SW480 (cell line): ENCODE results near the gene SLC43A2.

Experiments
- DNase-seq: peaks from one replicate; pipeline ENCODE4 v3.0.0-alpha.2; 2016; ENCODE audit warnings: low spot score

The SLC43A2 gene

DNA sequence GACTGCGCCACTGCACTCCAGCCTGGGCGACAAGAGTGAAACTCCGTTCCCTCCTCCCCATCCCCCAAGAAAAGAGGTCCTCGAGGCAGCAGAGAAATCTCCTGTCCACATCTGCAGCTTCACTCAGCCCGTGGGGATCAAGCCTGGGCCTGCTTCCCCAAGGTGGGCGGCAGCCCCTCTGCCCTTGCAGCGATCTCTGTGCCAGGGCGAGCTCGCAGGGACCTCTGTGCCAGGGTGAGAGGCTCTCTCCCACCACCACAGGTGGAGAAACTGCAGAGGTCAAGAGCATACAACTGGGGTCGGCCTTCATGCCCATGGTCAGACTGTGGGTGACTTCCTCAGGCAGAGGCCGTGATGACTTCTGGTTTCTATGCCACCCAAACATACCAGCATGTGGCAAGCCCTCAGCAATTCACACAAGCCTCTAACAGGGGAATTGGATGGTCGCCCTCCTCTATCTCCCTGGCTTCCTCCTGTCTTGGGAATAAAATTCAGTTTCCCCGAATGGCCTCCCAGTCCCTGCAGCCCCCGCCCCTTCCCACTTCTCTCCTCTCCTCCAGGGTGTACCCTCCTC lies 5.5 kb downstream of the SLC43A2 start:
- DNase-seq, result no peak

- no peak for DNase-seq
Measured at GRCh38 chr17:1621273-1621954, 7.2 kb downstream of the SLC43A2 start.

GRCh38 chr17:1620486-1620885 lies 8.1 kb downstream of the SLC43A2 start:
- DNase-seq, result no peak

DNA sequence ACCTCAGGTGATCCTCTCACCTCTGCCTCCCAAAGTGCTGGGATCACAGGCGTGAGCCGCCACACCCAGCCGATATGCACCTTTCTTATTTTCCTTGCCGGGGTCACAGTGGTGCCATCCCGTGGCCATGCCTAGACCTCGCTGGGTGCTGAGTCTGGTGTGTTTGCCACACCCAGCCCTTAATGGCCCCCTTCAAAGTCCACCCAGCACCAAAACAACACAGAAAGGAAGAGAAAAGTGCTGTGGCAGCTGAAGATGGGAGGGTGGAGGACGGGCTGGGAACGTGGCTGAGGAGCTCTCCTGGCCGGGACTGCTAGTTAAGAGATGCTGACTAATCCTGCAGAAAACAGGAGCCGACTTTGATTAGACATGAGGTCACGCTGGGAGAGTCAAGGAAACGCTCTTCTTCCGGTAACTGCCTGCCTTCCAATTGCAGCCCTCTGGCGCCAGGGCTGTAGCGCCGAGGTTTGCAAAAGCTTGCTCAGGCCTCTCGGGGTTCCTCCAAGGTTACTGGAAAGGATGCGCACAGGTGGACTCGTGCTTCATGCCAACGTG lies 10.9 kb downstream of the SLC43A2 start:
- DNase-seq, result no peak

DNA sequence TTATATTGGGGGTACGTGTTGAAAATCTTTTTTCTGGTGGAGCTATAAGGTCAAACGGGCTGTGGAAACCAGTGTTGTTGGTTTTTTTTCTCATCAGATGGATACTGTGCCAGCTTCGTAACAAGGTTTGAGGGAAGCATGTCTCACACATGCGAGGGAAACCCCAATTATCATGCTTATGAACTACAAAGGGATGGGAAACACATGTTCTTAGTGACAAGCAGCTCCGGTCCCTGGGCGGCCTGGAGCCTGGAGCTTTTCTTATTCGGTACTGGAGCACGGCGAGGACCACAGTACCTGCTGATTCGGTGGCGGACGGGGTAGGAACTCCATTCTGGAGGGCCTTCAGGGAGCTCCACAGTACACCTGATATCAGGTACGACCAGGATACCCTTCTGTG lies 12.5 kb downstream of the SLC43A2 start:
- no peak for DNase-seq

DNA sequence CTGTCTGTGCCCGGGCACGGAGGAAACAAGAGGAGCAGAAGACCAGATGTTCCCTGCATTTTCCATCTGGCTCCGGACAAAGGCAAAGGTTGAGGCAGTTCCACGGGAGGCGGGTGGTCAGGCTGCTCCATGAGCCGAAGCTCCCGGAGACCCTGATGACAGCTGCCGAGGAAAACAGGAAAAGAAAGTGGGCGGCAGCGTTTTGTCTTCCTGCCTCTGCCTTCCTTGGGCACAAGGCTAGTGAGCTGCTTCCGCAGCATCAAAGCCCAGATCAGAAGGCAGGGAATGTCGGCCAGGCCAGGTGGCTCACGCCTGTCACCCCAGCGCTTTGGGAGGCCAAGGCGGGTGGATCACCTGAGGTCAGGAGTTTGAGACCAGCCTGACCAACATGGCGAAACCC lies 16.2 kb downstream of the SLC43A2 start:
- DNase-seq, result no peak

- DNase-seq, result no peak
Measured at GRCh38 chr17:1611715-1612114, 16.9 kb downstream of the SLC43A2 start.

DNA sequence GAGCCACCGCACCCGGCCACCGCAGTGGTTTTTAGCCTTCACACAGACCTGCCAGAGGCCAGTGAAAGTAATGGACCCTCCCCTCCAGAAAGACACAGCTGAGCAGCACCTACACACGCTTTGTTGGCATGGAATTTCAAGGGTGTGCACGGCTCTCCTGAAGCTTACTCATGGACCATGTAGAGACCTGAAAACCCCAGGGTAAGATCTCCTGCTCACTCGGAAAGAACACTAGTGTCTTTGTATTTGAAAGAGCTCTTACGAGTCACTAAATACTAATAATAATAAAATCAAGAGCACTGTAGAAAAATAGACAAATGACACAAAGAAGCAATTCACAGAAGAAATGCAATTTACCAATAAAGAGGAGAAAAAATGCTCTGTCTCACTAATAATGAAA lies 20.0 kb downstream of the SLC43A2 start:
- DNase-seq, result no peak

DNA sequence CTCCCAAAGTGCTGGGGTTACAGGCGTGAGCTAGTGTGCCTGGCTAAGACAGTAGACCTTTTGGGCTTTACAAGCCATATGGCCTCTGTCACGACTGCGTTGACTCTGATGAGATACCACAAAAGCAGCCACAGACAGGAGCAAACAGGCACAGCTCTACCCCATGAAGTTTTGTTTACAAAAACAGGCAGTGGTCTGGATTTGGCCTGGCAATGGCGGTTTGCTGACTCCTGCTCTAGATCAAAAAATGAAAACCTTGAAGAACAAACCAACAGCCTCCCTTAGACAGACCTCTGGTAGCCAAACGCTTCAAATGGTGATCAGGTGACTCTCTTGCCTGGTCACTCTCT lies 20.7 kb downstream of the SLC43A2 start:
- no peak for DNase-seq

DNA sequence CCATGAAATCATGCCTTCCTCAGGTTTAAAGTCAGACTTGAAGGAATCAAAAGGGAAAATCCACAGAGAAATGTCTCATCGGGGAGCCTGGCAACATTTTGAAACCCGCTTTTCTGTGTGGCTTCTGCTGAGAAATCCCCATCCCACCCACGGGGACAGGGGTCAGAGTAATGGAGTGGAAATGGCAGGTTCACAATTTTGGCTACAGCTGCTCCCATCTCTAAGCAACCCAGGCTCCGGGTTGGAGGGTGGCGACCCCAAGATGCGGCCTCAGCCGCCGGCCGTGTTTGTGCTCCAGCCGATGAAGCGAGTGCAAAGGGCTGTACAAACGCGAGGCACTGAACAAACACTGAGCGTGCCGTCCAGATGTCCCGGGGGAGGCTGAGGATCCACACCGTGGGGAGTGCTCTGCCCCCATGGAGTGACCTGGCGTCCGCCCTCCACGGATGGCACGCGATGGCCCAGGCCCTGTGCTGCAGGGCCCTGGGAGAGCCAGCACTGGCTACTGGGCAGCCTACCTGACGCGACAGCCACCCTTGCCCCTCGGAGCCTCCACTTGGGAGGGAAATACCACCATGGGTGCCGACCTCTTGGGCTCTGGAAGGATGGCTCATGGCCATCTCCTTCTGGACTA lies 22.2 kb downstream of the SLC43A2 start:
- DNase-seq, result no peak

DNA sequence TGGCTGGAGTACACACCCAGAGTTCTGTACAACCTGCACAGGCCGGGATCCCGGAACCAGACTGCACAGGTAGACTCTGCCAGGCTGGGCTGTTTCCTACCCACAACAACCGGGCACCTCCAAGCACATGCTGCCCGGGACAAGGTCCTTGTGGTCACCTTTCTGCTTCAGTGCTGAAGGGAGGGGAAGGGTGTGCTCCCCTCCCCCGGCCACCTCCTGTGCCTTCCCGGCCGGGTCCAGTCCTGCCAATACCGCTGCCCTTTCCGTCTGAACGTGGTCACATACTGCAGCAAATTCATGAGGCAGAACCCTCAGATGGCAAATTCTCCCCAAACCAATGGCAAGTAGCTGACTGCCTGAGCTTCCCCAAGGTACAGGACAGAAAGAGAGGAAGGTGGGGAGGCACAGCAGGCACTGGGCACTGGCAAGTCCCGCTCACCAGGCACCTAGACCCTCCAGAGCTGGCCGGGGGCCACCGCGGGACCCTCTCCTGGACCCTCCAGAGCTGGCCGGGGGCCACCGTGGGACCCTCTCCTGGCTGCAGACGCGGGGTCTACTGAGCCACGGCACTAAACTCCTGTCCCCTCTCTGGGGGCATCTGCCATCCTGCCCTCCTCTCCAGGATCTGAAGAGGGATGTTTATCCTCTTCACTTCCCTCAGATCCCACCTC lies 22.8 kb downstream of the SLC43A2 start:
- no peak for DNase-seq

- no peak for DNase-seq
Measured at GRCh38 chr17:1604831-1605528, 23.7 kb downstream of the SLC43A2 start.

- DNase-seq, result no peak
Measured at GRCh38 chr17:1601571-1601970, 27.1 kb downstream of the SLC43A2 start.

DNA sequence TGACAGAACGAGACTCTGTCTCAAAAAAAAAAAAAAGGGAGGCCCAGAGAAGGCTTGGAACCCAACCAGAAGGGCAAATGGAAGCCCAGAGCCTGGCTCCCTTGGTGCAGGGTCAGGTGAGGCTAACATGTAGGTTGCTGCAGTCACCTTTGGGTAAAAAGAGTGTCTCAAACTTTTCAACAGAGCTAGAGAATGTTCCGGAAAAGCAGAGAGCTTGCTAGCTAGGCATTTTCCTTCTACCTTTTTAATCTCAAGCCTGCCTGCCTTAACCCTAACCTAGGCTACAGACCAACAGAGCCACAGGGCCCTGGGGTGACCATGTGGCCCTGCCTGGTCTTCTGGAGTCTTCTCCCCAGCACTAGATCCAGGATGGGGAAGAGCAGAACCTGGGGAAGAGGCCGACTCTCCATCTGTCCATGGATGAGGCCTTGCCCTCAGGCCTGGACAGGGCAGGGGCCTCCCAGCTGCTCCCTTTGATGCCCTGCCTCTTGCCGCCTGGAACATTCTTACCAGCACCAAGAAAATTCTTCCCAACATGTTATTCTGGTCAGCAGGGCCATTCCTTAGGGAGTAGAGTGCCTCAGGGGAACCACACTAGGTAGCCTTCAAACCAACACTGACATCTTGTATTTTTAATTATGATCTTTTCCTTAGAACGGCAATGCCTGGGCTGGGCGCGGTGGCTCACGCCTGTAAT lies 30.1 kb downstream of the SLC43A2 start:
- no peak for DNase-seq

DNA sequence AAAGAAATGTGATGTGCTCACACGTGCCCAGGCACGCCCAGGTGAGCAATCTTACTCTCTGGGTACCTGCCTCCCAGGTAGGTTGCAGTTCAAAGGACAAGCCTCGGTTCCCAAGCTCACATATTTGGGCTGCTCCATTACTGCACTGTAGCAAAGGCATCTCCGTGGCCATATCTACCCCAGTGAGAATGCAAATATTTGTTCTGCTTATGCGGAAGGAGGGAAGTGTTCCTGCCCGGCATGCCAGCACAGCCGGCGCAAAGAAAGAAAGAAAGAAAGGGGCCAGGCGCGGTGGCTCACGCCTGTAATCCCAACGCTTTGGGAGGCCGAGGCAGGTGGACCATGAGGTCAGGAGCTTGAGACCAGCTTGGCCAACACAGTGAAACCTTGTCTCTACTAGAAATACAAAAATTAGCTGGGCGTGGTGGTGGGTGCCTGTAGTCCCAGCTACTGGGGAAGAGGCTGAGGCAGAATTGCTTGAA lies 30.7 kb downstream of the SLC43A2 start:
- DNase-seq, result no peak

DNA sequence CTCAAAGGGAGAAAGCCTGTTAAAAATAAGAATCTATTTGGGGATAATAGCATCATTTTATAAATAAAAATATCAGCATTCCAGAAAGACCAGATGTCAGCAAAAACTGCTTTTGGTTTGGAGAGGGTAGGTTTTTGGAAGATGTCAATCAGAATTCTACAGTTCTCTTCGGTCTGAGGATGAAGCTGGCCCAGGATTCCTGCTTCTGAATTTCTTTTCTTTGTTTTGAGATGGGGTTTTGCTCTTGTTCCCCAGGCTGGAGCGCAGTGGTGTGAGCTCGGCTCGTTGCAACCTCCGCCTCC lies 35.1 kb downstream of the SLC43A2 start:
- no peak for DNase-seq

DNA sequence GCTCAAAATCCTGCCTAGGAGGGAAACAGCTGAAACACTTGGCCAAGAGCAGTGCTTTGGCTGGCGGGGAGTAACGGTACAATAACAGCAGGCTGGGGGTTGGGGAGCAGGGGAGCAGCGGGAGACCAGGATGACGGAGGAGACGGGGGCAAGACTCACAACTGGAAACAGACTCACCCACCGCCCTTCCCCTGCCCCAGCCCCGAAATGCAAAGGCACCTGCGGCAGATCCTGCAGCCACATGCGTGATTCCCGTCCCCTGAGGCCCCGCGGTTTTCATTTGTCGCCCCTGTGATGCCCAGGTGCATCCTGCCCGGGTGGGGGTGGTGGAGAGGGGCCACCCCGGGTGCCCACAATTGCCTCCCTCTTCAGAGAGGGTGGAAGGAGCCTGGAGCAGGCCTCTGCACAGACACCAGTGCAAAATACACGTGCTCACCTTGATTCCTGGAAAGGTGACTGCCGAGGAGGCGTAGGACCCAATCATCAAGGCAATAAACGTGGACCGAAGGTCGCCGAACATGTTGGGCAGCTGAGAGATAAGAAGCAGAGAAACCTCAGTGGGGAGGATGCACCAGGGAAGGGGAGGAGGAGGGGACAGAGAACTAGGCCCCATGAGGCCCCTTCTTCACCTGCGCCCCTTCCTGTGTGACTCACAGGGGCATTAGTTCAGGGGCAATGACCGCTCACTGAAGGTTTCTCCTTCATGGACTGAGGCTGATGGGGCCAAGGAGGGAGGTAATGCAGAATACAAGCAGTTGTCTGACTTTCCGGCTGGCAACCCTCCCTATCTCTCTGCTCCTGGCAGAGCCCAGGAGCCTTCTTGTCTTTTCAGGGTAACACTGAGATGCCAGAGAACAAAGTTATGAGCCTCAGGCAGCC lies 35.6 kb downstream of the SLC43A2 start:
- DNase-seq, result no peak

DNA sequence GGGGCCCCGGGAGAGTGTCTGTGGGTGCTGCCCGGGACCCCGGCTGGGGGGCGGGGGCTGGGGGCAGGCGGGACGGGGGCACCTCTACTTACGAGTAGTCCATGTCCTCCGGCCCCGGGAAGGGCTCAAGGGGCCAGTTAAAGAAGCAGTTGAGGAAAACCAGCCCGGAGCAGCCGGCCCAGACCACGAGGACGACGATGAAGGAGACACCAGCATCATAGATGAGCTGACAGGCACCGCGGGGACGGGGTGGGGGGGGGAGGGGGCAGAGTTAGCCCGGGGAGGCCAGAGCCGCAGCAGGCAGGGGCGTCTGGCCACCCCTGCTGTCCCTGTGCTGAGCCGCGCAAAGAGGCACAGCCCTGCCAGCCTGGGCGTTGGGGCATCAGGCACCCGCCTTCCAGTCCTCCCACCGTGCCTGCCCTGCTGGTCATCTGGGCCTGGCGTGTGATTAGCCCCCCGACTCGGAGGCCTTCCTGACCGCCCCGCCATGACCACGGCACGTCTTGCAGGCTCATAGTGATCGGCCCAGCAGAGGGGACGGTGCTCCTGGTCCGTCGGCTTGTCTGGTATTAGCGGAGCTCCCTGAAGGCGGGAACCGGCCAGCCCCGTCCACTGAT lies 37.1 kb downstream of the SLC43A2 start:
- no peak for DNase-seq

GRCh38 chr17:1590747-1591473 lies 37.7 kb downstream of the SLC43A2 start:
- no peak for DNase-seq
